AG04450 (cell line): Measurements from ENCODE around the gene MFSD8. TPM values are rescaled to one million over a fixed set of nuclear protein-coding genes. Genes with fewer than 3 reads are reported as not detected.
"Not testable (repeated sequence)": the region's sequence is repeated elsewhere in the genome, so short reads cannot be mapped to it uniquely, and the experiment has no call there.

Source experiments
- CTCF ChIA-PET: fragments of 300-600, 350-600 bp; formaldehyde crosslinking; extraction: SDS; loops from one replicate; lab custom pipeline; 2022; ENCODE audit warnings: antibody characterized with exemption, inconsistent platforms; lab: Charles Lee
- POLR2A ChIA-PET: fragments of 350-600 bp; formaldehyde crosslinking; extraction: SDS; loops from one replicate; lab custom pipeline; 2021; ENCODE audit warnings: antibody characterized with exemption, inconsistent platforms; lab: Yijun Ruan, JAX
- DNase-seq: peaks from one replicate; pipeline ENCODE4 v3.0.0-alpha.2; 2011; ENCODE audit warnings: low read depth, low spot score
- H3K27ac ChIP-seq: one replicate; pipeline ENCODE4 v1.5.1; 2012; ENCODE audit warnings: low read depth, low read length, control low read depth
- H3K27me3 ChIP-seq: one replicate; pipeline ENCODE4 v1.6.0; 2012; ENCODE audit warnings: low read length; ENCODE audit not compliant: control insufficient read depth, insufficient read depth
- H3K4me3 ChIP-seq: 2 replicates; pipeline ENCODE4 v1.5.1; 2011; ENCODE audit warnings: mild to moderate bottlenecking, low read depth, low read length, control low read depth
- H3K9me3 ChIP-seq: 2 replicates; pipeline ENCODE4 v1.5.1; 2012; ENCODE audit warnings: low read length; ENCODE audit not compliant: control insufficient read depth, insufficient read depth
- polyA plus RNA-seq: library from polyadenylated mRNA; depleted of rRNA; stranded (reverse); fragments of >200 nt; gene quantifications from 2 replicates; pipeline ENCODE4 v1.2.3, GENCODE V29; 2011
- TF ChIP-seq, protein P1 (sequence below): IDR thresholded peaks from 2 replicates; pipeline ENCODE4 v1.5.1; 2011; ENCODE audit warnings: low read depth, low read length, control low read depth, inconsistent platforms

MFSD8 gene
- polyA plus RNA-seq, 1 experiment, result 18.0 TPM

DNA sequence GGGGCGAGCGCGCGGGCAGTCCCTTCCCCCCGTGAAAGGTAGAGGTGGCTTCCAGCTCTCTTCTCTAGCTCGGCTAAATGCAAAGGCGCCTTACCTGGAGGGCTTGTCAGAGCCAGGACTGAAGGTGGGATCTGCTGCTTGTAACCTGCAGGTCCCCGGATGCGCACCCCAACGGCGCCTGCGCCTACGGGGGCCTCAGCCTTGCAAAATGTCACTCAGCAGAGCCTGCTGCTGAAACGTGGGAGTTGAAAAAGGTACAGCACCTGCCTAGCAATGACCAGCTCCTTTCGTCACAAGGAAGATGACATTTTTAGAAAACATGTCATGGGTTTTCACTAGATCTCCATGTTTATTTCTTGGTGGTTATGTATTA lies 816 bp upstream of the MFSD8 start:
- H3K4me3 ChIP-seq, result peak overlapping the region; percentile 99
- H3K27me3 ChIP-seq, result no peaks in the 10 kb centered on the region
- peak overlapping the region; percentile 92 for H3K27ac ChIP-seq
- peaks cover 4% of the 10 kb centered on the region; the same call in 1 of the 2 replicates for H3K9me3 ChIP-seq
- no peak for DNase-seq
- ChIA-PET POLR2A (interaction anchor here (0.8 to 1.5 kb wide), 7 partner anchors 9 to 184 kb away, joined by 3 to 17 read pairs (median 3); partner anchors contain the start of genes HSPA4L and LARP1B), CTCF (interaction anchor here (0.7 to 1.4 kb wide), 4 partner anchors 48 to 343 kb away, joined by 3 to 4 read pairs (median 4); no protein-coding TSS in a partner anchor)
- TF ChIP-seq, protein P1, sequence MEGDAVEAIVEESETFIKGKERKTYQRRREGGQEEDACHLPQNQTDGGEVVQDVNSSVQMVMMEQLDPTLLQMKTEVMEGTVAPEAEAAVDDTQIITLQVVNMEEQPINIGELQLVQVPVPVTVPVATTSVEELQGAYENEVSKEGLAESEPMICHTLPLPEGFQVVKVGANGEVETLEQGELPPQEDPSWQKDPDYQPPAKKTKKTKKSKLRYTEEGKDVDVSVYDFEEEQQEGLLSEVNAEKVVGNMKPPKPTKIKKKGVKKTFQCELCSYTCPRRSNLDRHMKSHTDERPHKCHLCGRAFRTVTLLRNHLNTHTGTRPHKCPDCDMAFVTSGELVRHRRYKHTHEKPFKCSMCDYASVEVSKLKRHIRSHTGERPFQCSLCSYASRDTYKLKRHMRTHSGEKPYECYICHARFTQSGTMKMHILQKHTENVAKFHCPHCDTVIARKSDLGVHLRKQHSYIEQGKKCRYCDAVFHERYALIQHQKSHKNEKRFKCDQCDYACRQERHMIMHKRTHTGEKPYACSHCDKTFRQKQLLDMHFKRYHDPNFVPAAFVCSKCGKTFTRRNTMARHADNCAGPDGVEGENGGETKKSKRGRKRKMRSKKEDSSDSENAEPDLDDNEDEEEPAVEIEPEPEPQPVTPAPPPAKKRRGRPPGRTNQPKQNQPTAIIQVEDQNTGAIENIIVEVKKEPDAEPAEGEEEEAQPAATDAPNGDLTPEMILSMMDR, result no peak

DNA sequence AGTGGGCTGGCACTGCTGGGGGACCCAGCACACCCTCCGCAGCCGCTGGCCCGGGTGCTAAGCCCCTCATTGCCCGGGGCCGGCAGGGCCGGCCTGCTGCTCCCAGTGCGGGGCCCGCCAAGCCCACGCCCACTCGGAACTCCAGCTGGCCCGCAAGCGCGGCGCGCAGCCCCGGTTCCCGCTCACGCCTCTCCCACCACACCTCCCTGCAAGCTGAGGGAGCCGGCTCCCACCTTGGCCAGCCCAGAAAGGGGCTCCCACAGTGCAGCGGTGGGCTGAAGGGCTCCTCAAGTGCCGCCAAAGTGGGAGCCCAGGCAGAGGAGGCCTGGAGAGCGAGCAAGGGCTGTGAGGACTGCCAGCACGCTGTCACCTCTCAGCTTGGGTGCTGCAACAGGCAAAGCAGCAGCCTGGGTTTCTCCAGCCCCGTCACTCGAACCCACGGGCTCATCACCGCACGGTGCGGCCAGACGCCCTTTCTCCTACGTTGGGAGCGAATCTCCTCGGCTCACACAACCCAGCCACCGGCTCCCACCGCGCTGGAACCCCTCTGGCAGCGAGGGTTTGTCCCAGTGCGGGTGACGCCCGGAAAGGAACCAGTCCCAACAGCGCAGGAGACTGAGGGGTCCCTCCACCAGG lies 429 bp downstream of the MFSD8 start:
- H3K9me3 ChIP-seq, H3K27me3 ChIP-seq, DNase-seq: not testable (repeated sequence)
- ChIA-PET POLR2A (interaction anchor here (0.9 to 1.5 kb wide), 6 partner anchors 10 to 96 kb away, joined by 3 to 17 read pairs (median 3); partner anchors contain the start of gene LARP1B), CTCF (interaction anchor here (1.4 kb wide), 1 partner anchor 68 kb away, joined by 4 read pairs; no protein-coding TSS in a partner anchor)
- H3K27ac ChIP-seq, result peak overlapping the region; percentile 92
- peak overlapping the region; percentile 99 for H3K4me3 ChIP-seq

DNA sequence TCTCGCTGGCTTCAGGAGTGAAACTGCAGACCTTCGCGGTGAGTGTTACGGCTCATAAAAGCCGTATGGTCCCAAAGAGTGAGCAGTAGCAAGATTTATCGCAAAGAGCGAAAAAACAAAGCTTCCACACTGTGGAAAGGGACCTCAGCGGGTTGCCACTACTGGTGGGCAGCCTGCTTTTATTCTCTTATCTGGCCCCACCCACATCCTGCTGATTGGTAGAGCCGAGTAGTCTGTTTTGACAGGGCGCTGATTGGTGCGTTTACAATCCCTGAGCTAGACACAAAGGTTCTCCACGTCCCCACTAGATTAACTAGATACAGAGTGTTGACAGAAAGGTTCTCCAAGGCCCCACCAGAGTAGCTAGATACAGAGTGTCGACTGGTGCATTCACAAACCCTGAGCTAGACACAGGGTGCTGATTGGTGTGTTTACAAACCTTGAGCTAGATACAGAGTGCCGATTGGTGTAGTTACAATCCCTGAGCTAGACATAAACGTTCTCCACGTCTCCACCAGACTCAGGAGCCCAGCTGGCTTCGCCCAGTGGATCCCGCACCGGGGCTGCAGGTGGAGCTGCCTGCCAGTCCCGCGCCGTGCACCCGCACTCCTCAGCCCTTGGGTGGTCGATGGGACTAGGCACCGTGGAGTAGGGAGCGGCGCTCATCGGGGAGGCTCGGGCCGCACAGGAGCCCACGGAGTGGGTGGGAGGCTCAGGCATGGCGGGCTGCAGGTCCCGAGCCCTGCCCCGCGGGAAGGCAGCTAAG lies 1.2 kb downstream of the MFSD8 start:
- H3K9me3 ChIP-seq, POLR2A ChIA-PET, DNase-seq, CTCF ChIA-PET, H3K27me3 ChIP-seq, H3K27ac ChIP-seq: not testable (repeated sequence)
- H3K4me3 ChIP-seq, result peak overlapping the region; percentile 99

DNA sequence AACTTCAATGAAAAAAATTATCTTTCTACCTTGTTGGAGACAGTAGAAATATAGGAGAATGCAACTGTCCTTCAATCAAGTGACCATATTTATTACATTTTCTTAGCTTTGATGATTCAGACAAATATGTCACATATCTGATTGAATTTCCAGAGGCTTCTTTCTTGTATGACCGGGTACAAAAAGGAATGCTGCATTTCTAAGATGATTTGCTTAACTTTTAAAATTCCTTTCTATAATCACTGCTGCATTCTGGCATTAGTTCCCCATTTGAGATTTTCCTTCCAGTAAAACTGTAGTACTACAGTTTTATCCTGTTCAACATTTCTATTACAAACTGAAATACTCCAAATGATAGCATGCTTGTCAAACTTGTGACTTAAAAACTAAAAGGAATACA lies 5.2 kb downstream of the MFSD8 start:
- no peak overlapping the region for H3K27ac ChIP-seq
- H3K9me3 ChIP-seq, result no peaks in the 10 kb centered on the region; the same call in 1 of the 2 replicates
- ChIA-PET POLR2A (no interaction called here), CTCF (no interaction called here)
- H3K27me3 ChIP-seq, result no peaks in the 10 kb centered on the region
- TF ChIP-seq, protein P1, result no peak
- DNase-seq, result no peak
- H3K4me3 ChIP-seq, result no peak overlapping the region

DNA sequence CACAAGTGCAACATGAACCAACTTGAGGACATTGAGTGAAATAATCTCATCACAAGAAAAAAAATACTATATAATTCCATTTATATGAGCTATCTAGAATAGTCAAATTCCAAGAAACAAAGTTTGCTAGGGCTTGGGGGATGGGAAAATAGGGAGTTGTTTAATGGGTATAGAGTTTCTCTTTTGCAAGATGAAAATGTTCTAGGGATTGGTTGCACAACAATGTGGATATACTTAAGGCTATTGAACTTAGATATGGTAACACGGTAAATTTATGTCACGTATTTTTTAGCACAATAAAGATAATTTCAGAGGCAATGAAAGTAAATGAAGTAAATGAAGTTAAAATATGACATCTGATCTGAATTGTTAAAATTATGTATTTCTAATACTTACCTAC lies 7.9 kb downstream of the MFSD8 start:
- no peak for DNase-seq
- Histone ChIP-seq H3K27me3 (no peaks in the 10 kb centered on the region), H3K9me3 (no peaks in the 10 kb centered on the region), H3K4me3 (no peak overlapping the region), H3K27ac (no peak overlapping the region)
- TF ChIP-seq, protein P1, result no peak
- ChIA-PET CTCF (no interaction called here), POLR2A (no interaction called here)

DNA sequence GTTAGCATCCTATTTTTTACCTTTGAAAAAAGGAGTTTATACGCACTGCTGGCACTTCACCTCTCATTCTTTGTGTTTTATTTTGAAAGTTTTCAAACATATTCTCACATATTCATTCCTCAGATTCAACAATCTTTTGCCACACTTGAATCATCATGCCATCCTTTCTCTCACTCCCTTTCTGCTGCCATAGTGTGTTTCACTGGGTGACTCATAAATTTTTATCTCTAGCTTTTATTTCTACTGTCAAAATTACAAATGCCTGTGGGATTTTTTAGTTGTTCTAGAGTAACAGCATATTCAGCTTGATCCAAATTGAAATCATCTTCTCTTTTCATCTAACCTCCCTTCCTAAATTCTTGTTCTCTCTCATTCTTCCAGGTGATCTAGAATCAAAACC lies 28.0 kb downstream of the MFSD8 start:
- CTCF ChIA-PET, result no interaction called here
- no peak overlapping the region for H3K27ac ChIP-seq
- POLR2A ChIA-PET, result no interaction called here

DNA sequence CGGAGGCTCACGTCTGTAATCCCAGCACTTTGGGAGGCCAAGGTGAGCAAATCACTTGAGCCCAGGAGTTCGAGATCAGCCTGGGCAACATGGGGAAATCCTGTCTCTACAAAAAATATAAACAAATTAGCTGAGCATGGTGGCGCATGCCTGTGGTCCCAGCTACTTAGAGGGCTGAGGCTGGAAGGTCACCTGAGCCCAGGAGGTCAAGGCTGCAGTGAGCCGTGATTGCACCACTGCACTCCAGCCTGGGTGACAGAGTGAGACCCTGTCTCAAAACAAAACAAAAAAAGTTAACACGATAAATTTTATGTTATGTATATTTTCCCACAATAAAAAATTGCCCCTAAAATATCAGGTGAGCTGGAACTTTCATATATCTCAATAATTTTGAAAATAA lies 33.1 kb downstream of the MFSD8 start:
- H3K27ac ChIP-seq, DNase-seq, H3K27me3 ChIP-seq, CTCF ChIA-PET, H3K4me3 ChIP-seq, H3K9me3 ChIP-seq: not testable (repeated sequence)
- POLR2A ChIA-PET, result interaction anchor here (1.3 kb wide), 1 partner anchor 33 kb away, joined by 3 read pairs; the partner anchor contains the start of genes ABHD18 and MFSD8

More for the DNA sequence above, 28.0 kb downstream of the MFSD8 start:
- H3K4me3 ChIP-seq, result no peak overlapping the region
- H3K27me3 ChIP-seq, result no peaks in the 10 kb centered on the region
- DNase-seq, result no peak
- TF ChIP-seq, protein P1, result no peak
- no peaks in the 10 kb centered on the region for H3K9me3 ChIP-seq
